HCT116 (cell line): ENCODE results near the gene ACSBG1.

Experiments
- ATF3 ChIP-seq: IDR thresholded peaks from 2 replicates; pipeline ENCODE4 v1.6.1; 2012
- CEBPB ChIP-seq: IDR thresholded peaks from 2 replicates; pipeline ENCODE4 v1.6.1; 2012; ENCODE audit warnings: low read depth
- CTCF ChIP-seq, 3 experiments: fragments of 200-600 bp in 1 of 3; sonication (generic) in 1 of 3; IDR thresholded peaks in 2 of 3; conservative IDR thresholded peaks in 1 of 3; 2 replicates each; pipeline ENCODE4 v1.5.1; 2012 to 2017; ENCODE audit warnings: low read depth in 2 of 3, low read length in 2 of 3, antibody characterized with exemption in 1 of 3, borderline replicate concordance in 1 of 3, control low read depth in 1 of 3, mild to moderate bottlenecking in 1 of 3, mixed read lengths in 1 of 3, mixed run types in 1 of 3, moderate library complexity in 1 of 3; ENCODE audit not compliant: insufficient read depth in 1 of 3
- ELF1 ChIP-seq: IDR thresholded peaks from 2 replicates; pipeline ENCODE4 v1.6.1; 2012; ENCODE audit warnings: low read depth, borderline replicate concordance
- EZH2 ChIP-seq: fragments of 200-600 bp; sonication (generic); IDR thresholded peaks from 2 replicates; pipeline ENCODE4 v1.6.1; 2017; ENCODE audit warnings: antibody characterized with exemption, mixed run types
- JUND ChIP-seq: IDR thresholded peaks from 2 replicates; pipeline ENCODE4 v1.6.1; 2012
- POLR2A ChIP-seq: IDR thresholded peaks from 2 replicates; pipeline ENCODE4 v1.7.0; 2011; ENCODE audit warnings: borderline replicate concordance; ENCODE audit not compliant: insufficient read depth, insufficient read length; ENCODE audit errors: extremely low read depth
- POLR2AphosphoS5 ChIP-seq: IDR thresholded peaks from 2 replicates; pipeline ENCODE4 v1.6.1; 2011; ENCODE audit warnings: mild to moderate bottlenecking, low read depth, low read length, moderate library complexity
- REST ChIP-seq: IDR thresholded peaks from 2 replicates; pipeline ENCODE4 v1.6.1; 2012; ENCODE audit warnings: low read depth
- YY1 ChIP-seq: IDR thresholded peaks from 2 replicates; pipeline ENCODE4 v1.6.1; 2011; ENCODE audit warnings: low read length, low read depth, moderate library complexity, mild to moderate bottlenecking; ENCODE audit not compliant: insufficient replicate concordance; ENCODE audit errors: extremely low read depth
- ZBTB33 ChIP-seq: IDR thresholded peaks from 2 replicates; pipeline ENCODE4 v1.6.1; 2011; ENCODE audit warnings: mild to moderate bottlenecking, low read length, moderate library complexity; ENCODE audit not compliant: insufficient replicate concordance; ENCODE audit errors: extremely low read depth

- TF ChIP-seq ATF3 = no peak
- TF ChIP-seq ELF1 = no peak
- TF ChIP-seq YY1 = no peak
- no peak for TF ChIP-seq JUND
- TF ChIP-seq POLR2A = no peak
- TF ChIP-seq CTCF (IDR thresholded peaks at IDR 0.05 in 2 of 3, conservative IDR thresholded peaks at IDR 0.05 in 1 of 3; ENCODE audit: borderline replicate concordance in 1 of 3, insufficient read depth in 1 of 3, low read depth in 2 of 3, low read length in 2 of 3) = no peak
- TF ChIP-seq POLR2AphosphoS5 = no peak
- TF ChIP-seq REST = no peak
- no peak for TF ChIP-seq CEBPB
- TF ChIP-seq EZH2 = no peak
- no peak for TF ChIP-seq ZBTB33
Observed at GRCh38 chr15:78125267-78125666, 109.1 kb downstream of the ACSBG1 start.
